ENCODE measurements around the gene FAM120A. TPM values are rescaled to one million over a fixed set of nuclear protein-coding genes. Genes with fewer than 3 reads are reported as not detected.

The FAM120A gene
- total RNA-seq, 1 experiment from 2014 or later = 79.3 TPM

DNA sequence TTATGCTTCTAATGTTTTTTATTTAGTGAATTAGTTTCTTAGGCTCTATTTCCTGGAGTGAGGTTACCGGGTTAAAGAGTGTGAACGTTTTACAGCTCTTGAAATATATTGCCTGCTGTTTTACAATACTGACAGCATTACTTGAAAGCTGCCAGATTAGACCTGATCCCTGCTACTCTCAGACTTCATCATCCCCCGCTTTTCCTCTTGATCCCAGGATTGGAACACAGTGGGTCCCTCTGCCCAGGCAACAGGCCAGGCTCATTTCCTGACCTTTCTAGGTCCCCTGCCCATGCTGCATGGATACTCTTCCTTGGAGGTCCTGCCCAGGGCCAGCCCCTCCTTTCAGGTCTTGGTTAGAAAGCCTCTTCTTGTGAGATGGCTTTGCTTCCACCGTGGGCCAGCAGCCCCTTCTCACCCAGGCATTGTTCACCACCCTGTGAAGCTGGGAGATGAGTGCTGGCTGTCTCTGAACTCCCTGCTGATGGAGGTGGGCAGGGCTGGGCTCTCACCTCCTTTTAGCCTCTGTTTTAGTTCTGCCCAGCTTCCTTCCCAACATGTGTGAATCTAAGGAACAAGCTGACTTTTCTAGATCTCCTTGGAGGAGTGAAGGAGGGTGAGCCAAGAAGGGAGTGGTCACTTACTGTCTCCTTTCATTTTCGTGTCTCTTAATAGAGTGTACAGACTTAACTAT lies 17.4 kb downstream of the FAM120A start:
- Histone ChIP-seq H3K9me3 (ENCODE audit: low read length) (no peaks in the 10 kb centered on the region), H4K20me1 (ENCODE audit: insufficient read depth, low read depth, low read length) (no peaks in the 10 kb centered on the region), H3K27me3 (ENCODE audit: low read length) (no peaks in the 10 kb centered on the region), H3K4me3 (ENCODE audit: low read length) (no peak overlapping the region), H3K4me2 (ENCODE audit: low read depth, low read length, poor library complexity, severe bottlenecking) (no peak overlapping the region), H3K36me3 (ENCODE audit: insufficient read depth, low read length) (peaks cover 11% of the 10 kb centered on the region; the same call in 1 of the 2 replicates), H2AFZ (ENCODE audit: low read length) (no peak overlapping the region), H3K9ac (ENCODE audit: low read length) (no peak overlapping the region), H3K27ac (ENCODE audit: low read length) (no peak overlapping the region), H3K4me1 (ENCODE audit: low read length) (peaks cover 42% of the 10 kb centered on the region), H3K9me2 (replicated peaks; ENCODE audit: insufficient read depth, low read length) (no peaks in the 10 kb centered on the region), H3K79me2 (ENCODE audit: low read length) (peaks cover 99% of the 10 kb centered on the region)
- no peak for DNase-seq

DNA sequence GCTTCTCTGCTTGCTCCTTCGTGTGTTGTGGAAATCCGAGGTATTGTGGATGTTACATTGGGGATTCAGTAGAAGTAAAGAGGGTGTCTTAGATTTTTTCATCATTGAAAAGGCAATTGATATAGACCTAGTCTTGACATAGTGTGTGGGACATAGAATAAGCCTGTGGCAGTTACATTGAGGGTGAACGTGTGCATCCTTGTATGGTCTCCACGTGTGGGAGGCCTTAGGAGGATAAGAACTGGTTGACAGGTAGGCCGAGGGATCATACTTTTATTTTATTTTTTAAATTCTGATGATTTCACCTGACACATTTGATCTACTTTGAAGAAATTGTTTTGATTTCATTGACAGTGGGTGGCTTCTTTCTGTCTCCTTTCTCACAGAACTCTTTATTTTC lies 18.9 kb downstream of the FAM120A start:
- no peaks in the 10 kb centered on the region for H4K20me1 ChIP-seq (ENCODE audit: insufficient read depth, low read depth, low read length)
- H2AFZ ChIP-seq (ENCODE audit: low read length) = no peak overlapping the region
- no peaks in the 10 kb centered on the region for H3K9me3 ChIP-seq (ENCODE audit: low read length)
- no peak overlapping the region for H3K4me2 ChIP-seq (ENCODE audit: low read depth, low read length, poor library complexity, severe bottlenecking)
- H3K27ac ChIP-seq (ENCODE audit: low read length) = no peak overlapping the region
- H3K4me1 ChIP-seq (ENCODE audit: low read length) = peaks cover 27% of the 10 kb centered on the region
- no peak overlapping the region for H3K4me3 ChIP-seq (ENCODE audit: low read length)
- H3K79me2 ChIP-seq (ENCODE audit: low read length) = peaks cover 98% of the 10 kb centered on the region
- no peaks in the 10 kb centered on the region for H3K9me2 ChIP-seq (replicated peaks; ENCODE audit: insufficient read depth, low read length)
- H3K9ac ChIP-seq (ENCODE audit: low read length) = no peak overlapping the region
- H3K36me3 ChIP-seq (ENCODE audit: insufficient read depth, low read length) = peaks cover 11% of the 10 kb centered on the region; the same call in 1 of the 2 replicates
- no peak for DNase-seq
- H3K27me3 ChIP-seq (ENCODE audit: low read length) = no peaks in the 10 kb centered on the region

DNA sequence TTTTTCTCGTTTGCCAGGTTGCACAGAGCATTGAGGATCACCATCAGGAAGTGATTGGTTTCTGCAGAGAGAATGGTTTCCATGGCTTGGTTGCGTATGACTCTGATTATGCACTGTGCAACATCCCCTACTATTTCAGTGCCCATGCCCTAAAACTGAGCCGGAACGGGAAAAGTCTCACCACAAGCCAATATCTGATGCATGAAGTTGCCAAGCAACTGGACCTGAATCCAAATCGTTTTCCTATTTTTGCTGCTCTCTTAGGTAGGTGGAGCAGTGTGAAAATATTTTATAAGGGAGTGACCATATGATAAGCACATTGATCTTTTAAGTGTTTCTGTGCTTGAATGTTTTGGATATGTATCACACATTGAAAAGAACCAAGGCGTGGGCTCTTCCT lies 19.6 kb downstream of the FAM120A start:
- no peaks in the 10 kb centered on the region for H3K9me2 ChIP-seq (replicated peaks; ENCODE audit: insufficient read depth, low read length)
- H3K4me1 ChIP-seq (ENCODE audit: low read length) = peaks cover 20% of the 10 kb centered on the region
- H3K27me3 ChIP-seq (ENCODE audit: low read length) = no peaks in the 10 kb centered on the region
- DNase-seq = no peak
- H4K20me1 ChIP-seq (ENCODE audit: insufficient read depth, low read depth, low read length) = no peaks in the 10 kb centered on the region
- H3K4me2 ChIP-seq (ENCODE audit: low read depth, low read length, poor library complexity, severe bottlenecking) = no peak overlapping the region
- H3K9me3 ChIP-seq (ENCODE audit: low read length) = no peaks in the 10 kb centered on the region
- no peak overlapping the region for H3K27ac ChIP-seq (ENCODE audit: low read length)
- peaks cover 18% of the 10 kb centered on the region; the same call in 1 of the 2 replicates for H3K36me3 ChIP-seq (ENCODE audit: insufficient read depth, low read length)
- no peak overlapping the region for H3K9ac ChIP-seq (ENCODE audit: low read length)
- H2AFZ ChIP-seq (ENCODE audit: low read length) = no peak overlapping the region
- H3K4me3 ChIP-seq (ENCODE audit: low read length) = no peak overlapping the region
- peaks cover 98% of the 10 kb centered on the region for H3K79me2 ChIP-seq (ENCODE audit: low read length)

DNA sequence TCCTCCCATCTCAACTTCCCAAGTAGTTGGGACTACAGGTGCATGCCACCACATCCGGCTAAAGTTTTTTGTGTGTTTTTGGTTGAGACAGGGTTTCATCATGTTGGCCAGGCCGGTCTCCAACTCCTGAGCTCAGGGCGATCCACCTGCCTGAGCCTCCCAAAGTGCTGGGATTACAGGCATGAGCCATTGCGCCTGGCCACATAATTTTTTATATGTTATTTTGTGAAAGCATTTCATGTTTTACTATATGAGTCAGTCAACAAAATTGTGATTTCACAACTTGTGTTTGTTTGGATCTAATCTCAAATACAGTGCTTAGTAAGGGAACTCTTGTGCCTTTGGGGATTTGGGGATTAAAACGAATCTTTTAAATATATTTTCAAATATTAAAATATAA lies 21.9 kb downstream of the FAM120A start:
- no peak overlapping the region for H3K4me2 ChIP-seq (ENCODE audit: low read depth, low read length, poor library complexity, severe bottlenecking)
- peaks cover 28% of the 10 kb centered on the region; the same call in 1 of the 2 replicates for H3K36me3 ChIP-seq (ENCODE audit: insufficient read depth, low read length)
- H3K4me1 ChIP-seq (ENCODE audit: low read length) = peaks cover 5% of the 10 kb centered on the region; the same call in 1 of the 2 replicates
- no peaks in the 10 kb centered on the region for H4K20me1 ChIP-seq (ENCODE audit: insufficient read depth, low read depth, low read length)
- no peak overlapping the region for H2AFZ ChIP-seq (ENCODE audit: low read length)
- peaks cover 97% of the 10 kb centered on the region for H3K79me2 ChIP-seq (ENCODE audit: low read length)
- DNase-seq = no peak
- H3K9ac ChIP-seq (ENCODE audit: low read length) = no peak overlapping the region
- H3K27me3 ChIP-seq (ENCODE audit: low read length) = no peaks in the 10 kb centered on the region
- no peak overlapping the region for H3K27ac ChIP-seq (ENCODE audit: low read length)
- no peaks in the 10 kb centered on the region for H3K9me2 ChIP-seq (replicated peaks; ENCODE audit: insufficient read depth, low read length)
- no peak overlapping the region for H3K4me3 ChIP-seq (ENCODE audit: low read length)
- no peaks in the 10 kb centered on the region for H3K9me3 ChIP-seq (ENCODE audit: low read length)

DNA sequence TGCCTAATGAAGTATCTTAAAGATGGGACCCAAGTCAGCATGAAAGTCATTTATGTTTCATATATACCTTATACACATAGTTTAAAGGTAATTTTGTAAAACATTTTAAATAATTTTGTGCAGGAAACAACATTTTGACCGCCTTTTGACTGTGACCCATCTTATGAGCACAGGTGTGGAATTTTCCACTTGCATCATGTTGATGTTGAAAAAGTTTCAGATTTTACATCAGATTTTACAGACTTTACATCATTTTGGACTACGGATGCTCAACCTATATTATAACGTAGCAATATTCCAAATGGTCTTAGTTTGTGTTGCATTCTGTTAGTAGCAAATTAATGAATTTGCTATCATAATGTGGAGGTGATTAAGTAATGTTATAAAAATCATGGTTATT lies 23.6 kb downstream of the FAM120A start:
- no peaks in the 10 kb centered on the region for H3K9me2 ChIP-seq (replicated peaks; ENCODE audit: insufficient read depth, low read length)
- peaks cover 97% of the 10 kb centered on the region for H3K79me2 ChIP-seq (ENCODE audit: low read length)
- H3K9ac ChIP-seq (ENCODE audit: low read length) = no peak overlapping the region
- no peak overlapping the region for H3K4me2 ChIP-seq (ENCODE audit: low read depth, low read length, poor library complexity, severe bottlenecking)
- H3K4me1 ChIP-seq (ENCODE audit: low read length) = no peaks in the 10 kb centered on the region
- H3K9me3 ChIP-seq (ENCODE audit: low read length) = no peaks in the 10 kb centered on the region
- H4K20me1 ChIP-seq (ENCODE audit: insufficient read depth, low read depth, low read length) = 0 out of 2 replicates have a peak, but pooled peaks cover under 1% of the 10 kb centered on the region
- H2AFZ ChIP-seq (ENCODE audit: low read length) = no peak overlapping the region
- no peaks in the 10 kb centered on the region for H3K27me3 ChIP-seq (ENCODE audit: low read length)
- H3K4me3 ChIP-seq (ENCODE audit: low read length) = no peak overlapping the region
- H3K27ac ChIP-seq (ENCODE audit: low read length) = no peak overlapping the region
- no peak for DNase-seq
- H3K36me3 ChIP-seq (ENCODE audit: insufficient read depth, low read length) = peaks cover 35% of the 10 kb centered on the region; the same call in 1 of the 2 replicates

DNA sequence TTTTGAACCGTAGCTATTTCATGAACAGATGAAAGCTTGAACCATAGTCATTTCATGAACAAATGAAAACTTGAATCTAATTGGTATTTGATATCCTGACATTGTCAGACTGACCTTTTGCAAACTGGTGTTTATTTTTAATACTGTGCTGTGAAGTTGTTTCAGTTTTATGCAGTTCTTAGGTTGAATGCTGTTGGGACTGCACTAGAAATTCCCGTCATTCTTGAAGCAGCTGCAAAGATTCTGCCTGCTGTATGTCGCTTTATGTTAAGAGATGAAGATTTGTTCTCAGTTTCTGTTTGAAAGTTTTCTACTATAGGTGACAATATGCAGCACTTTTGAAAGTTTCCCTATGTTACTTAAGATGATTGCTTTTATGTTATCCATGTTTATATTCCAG lies 24.4 kb downstream of the FAM120A start:
- Histone ChIP-seq H3K9ac (ENCODE audit: low read length) (no peak overlapping the region), H4K20me1 (ENCODE audit: insufficient read depth, low read depth, low read length) (peaks cover 6% of the 10 kb centered on the region; the same call in 1 of the 2 replicates), H3K27ac (ENCODE audit: low read length) (no peak overlapping the region), H3K27me3 (ENCODE audit: low read length) (no peaks in the 10 kb centered on the region), H3K9me2 (replicated peaks; ENCODE audit: insufficient read depth, low read length) (no peaks in the 10 kb centered on the region), H2AFZ (ENCODE audit: low read length) (no peak overlapping the region), H3K79me2 (ENCODE audit: low read length) (peaks cover 97% of the 10 kb centered on the region), H3K4me3 (ENCODE audit: low read length) (no peak overlapping the region), H3K36me3 (ENCODE audit: insufficient read depth, low read length) (peaks cover 33% of the 10 kb centered on the region; the same call in 1 of the 2 replicates), H3K4me2 (ENCODE audit: low read depth, low read length, poor library complexity, severe bottlenecking) (no peak overlapping the region), H3K4me1 (ENCODE audit: low read length) (no peaks in the 10 kb centered on the region), H3K9me3 (ENCODE audit: low read length) (no peaks in the 10 kb centered on the region)
- no peak for DNase-seq

DNA sequence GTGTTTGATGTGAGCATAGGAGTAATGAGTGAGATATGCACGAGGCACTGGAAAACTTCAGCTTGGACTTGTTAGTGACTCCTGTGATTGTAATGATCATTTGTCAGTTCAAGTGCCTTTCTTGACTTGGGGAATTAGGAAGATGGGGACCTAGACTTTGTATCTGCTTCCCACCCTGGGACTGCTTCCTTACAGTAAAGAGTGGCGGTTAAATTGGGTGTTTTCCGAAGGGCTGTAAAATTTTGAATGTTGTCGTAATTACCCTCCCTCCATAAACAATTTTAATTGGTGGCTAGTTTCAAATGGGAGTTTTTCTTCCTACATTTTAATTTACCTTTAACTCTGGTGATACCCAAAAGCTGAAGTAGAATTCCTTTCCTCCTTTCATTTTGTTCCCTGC lies 25.4 kb downstream of the FAM120A start:
- Histone ChIP-seq H3K4me1 (ENCODE audit: low read length) (no peaks in the 10 kb centered on the region), H3K9ac (ENCODE audit: low read length) (no peak overlapping the region), H3K27me3 (ENCODE audit: low read length) (no peaks in the 10 kb centered on the region), H4K20me1 (ENCODE audit: insufficient read depth, low read depth, low read length) (peaks cover 6% of the 10 kb centered on the region; the same call in 1 of the 2 replicates), H3K36me3 (ENCODE audit: insufficient read depth, low read length) (peaks cover 25% of the 10 kb centered on the region; the same call in 1 of the 2 replicates), H2AFZ (ENCODE audit: low read length) (no peak overlapping the region), H3K9me3 (ENCODE audit: low read length) (no peaks in the 10 kb centered on the region), H3K27ac (ENCODE audit: low read length) (no peak overlapping the region), H3K9me2 (replicated peaks; ENCODE audit: insufficient read depth, low read length) (no peaks in the 10 kb centered on the region), H3K4me3 (ENCODE audit: low read length) (no peak overlapping the region), H3K4me2 (ENCODE audit: low read depth, low read length, poor library complexity, severe bottlenecking) (no peak overlapping the region), H3K79me2 (ENCODE audit: low read length) (peaks cover 97% of the 10 kb centered on the region)
- no peak for DNase-seq

DNA sequence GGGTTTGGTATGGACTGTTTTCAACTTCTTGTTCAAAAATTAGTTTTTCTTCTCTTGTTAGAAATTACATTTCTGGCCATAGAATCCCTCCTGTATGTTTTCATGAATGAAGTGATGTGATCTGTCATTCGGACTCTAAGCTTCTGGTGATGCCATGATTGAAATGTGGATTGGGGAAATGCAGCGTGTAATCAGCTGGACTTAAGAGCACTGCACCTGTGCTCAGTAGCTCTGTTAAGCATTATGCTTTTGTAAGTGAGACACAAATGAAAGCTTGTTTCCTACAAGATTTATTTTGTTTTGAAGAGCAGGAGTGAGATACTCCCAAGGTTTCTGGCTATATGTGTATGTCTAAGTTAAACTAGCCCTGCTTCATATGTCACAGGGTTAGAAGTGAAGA lies 25.9 kb downstream of the FAM120A start:
- no peak overlapping the region for H2AFZ ChIP-seq (ENCODE audit: low read length)
- no peaks in the 10 kb centered on the region for H3K9me2 ChIP-seq (replicated peaks; ENCODE audit: insufficient read depth, low read length)
- H3K27ac ChIP-seq (ENCODE audit: low read length) = no peak overlapping the region
- H3K4me1 ChIP-seq (ENCODE audit: low read length) = no peaks in the 10 kb centered on the region
- H3K4me3 ChIP-seq (ENCODE audit: low read length) = no peak overlapping the region
- no peaks in the 10 kb centered on the region for H3K9me3 ChIP-seq (ENCODE audit: low read length)
- no peak overlapping the region for H3K9ac ChIP-seq (ENCODE audit: low read length)
- no peak for DNase-seq
- peaks cover 25% of the 10 kb centered on the region; the same call in 1 of the 2 replicates for H3K36me3 ChIP-seq (ENCODE audit: insufficient read depth, low read length)
- no peaks in the 10 kb centered on the region for H3K27me3 ChIP-seq (ENCODE audit: low read length)
- peaks cover 97% of the 10 kb centered on the region for H3K79me2 ChIP-seq (ENCODE audit: low read length)
- H4K20me1 ChIP-seq (ENCODE audit: insufficient read depth, low read depth, low read length) = peaks cover 6% of the 10 kb centered on the region; the same call in 1 of the 2 replicates
- H3K4me2 ChIP-seq (ENCODE audit: low read depth, low read length, poor library complexity, severe bottlenecking) = no peak overlapping the region

Measured in Karpas-422 (cell line).